Stimulated activated CD4-positive, alpha-beta T cell treated with anti-CD3 and anti-CD28 coated beads, Interleukin-12 subunit alpha, Interleukin-12 subunit beta, amount 100 ng/mL, for 48 hours (primary cell): Measurements from ENCODE around the gene FOXJ3.

Experiments
- DNase-seq, 3 donors: peaks; one replicate each; pipeline ENCODE4 v3.0.0-alpha.2; 2020; ENCODE audit warnings: low read depth in 2 of 3, low spot score in 1 of 3

Gene FOXJ3

DNA sequence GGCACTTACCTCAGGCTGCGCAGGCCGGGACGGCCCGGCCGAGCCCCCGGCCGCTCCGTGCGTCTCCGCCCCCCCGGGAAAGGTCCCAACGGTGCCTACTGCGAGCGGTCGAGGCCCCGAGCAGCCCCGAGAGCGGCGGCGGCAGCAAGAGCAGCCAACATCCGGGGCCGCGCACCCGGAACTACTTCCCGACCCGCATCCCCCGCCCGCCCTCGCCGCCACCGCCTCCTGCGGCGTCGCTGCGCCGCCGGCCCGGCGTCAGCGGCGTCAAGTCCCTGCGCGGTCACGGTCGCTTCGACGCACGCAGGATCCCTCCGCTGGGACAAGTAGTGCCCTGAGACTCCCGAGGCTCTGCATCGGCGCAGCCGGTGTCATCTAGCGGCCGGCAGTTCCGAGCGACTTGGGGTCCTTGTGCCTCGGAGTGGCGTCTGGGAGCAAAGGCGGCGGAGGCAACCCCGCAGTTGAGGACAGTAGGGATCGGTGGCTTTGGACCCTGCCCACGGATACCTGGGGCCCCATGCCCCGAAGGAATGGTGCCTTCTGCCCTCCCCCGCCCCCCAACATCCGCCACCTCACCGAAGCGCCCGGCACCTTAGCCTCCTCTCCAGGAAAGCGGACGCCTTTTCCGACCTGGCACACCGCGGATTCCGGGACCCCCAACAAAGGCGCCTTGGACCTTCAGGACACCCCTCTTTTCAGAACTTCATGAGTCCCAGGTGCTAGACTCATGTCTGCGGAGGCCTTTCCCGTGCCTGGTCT is at the start of gene FOXJ3:
Gene FOXJ3, minus strand, starts transcription at position 186 of the 759 bp plus-strand sequence. CDS start 24,142 bp downstream, outside the sequence.
- DNase-seq: peak; percentile 82 to 92 (median 91)

DNA sequence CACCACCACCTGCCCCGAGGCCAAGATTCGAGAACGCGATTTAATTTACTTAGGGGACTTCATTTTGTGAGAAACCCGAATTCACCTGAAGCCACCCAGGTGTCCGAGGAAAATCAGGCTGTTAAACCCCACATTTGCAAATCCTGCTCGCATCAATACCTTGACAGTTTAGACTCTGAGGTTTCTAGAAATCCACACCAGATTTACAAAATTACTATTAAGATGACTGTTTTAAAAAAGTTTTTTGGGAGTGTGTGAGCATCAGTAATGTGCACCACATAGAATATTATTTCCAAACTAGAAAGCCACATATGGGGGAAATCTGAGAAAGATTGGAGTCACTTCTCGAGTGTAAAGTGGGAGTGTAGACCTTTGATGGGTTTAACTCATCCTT is 46.2 kb upstream of the FOXJ3 start:
- DNase-seq: no peak

DNA sequence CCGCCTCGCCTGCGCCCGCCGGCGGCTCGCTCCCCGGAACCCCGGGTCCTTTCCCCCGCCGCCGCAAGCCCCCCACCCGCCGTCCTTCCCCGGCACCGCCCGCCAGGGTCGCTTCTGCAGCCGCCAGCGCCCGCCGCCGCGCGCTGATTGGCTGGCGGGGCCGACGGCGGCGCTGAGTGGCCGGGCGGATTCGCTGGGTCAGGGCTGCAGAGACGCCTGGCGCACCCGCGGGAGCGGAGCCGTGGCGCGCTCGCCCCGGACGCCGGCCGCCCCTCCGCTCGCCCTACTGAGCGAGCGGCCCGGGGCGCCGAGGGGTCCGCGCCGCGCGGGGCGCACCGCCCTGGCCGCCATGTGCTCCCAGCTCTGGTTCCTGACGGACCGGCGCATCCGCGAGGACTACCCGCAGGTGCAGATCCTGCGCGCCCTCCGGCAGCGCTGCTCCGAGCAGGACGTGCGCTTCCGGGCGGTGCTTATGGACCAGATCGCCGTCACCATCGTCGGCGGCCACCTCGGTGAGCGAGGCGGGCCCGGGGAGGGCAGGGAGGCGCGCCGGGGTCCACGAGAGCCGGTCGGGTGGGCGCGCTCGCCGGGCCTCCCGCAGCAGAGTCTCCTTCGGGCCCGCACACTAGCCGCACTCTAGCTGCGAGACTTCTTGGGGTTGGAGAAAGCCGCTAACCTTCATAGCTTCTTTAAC is 45.7 kb upstream of the FOXJ3 start, which contains the start of gene RIMKLA:
Gene RIMKLA, plus strand, starts transcription at position 207 of the 694 bp plus-strand sequence. Its CDS starts 143 bp downstream, at position 350.
- peak in 2 of 3 donors; percentile 25 to 47 for DNase-seq

DNA sequence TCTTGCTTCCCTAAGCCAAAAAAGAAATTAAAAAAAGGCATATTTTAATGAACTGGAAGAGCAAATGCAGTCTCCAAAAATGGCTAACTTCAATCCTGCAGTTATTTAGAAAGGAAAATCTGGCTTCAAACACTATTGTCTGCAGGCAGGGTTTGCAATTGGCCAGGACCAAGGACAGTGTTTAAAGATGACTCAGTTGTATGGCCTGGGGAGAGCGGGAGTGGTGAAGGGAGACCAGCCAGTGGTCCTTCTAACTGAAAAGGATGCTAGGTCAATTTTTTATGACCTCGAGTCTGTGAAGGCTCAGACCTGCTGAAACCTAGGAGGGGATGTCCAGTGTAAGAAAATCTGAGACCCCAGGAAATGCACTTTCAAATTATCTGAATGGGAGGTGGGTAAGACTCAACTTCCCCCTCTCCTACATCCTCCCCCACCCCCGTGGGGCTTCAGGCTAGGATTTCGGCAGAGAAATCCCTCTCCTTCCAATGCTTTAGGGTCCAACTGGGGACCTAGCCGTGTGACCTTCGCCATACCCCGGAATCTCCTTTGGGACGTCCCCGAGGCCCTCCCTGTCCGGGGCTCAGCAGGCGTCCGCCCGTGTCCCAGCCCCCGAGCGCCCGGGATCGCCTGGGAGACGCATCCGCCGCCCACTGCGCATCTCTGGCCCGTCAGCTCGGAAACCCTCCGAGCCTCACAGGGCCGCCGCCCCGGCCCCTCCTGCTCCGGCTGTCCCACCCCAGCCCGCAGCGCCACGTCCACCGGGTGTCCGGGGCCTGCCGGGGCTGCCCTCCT is 45.0 kb upstream of the FOXJ3 start:
- peak in 1 of 3 donors; percentile 9 for DNase-seq

DNA sequence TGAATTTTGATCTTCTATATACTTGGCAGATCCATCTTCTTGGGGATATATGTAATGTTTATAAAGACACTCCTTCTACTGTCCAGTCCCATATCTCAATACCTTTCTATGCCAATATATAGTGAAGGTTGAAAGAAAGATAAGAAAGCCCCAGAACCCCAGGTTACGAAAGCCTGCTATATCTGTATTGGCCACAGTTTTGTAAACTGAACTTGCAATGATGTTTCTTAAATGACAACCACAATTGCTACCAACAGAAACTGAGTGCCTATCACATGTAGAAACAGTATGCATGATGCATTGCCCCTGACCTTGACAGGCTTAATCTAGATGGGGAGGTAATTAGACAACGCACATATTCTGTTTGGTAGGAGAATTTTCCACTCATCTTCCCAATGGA is 37.8 kb upstream of the FOXJ3 start:
- no peak for DNase-seq

DNA sequence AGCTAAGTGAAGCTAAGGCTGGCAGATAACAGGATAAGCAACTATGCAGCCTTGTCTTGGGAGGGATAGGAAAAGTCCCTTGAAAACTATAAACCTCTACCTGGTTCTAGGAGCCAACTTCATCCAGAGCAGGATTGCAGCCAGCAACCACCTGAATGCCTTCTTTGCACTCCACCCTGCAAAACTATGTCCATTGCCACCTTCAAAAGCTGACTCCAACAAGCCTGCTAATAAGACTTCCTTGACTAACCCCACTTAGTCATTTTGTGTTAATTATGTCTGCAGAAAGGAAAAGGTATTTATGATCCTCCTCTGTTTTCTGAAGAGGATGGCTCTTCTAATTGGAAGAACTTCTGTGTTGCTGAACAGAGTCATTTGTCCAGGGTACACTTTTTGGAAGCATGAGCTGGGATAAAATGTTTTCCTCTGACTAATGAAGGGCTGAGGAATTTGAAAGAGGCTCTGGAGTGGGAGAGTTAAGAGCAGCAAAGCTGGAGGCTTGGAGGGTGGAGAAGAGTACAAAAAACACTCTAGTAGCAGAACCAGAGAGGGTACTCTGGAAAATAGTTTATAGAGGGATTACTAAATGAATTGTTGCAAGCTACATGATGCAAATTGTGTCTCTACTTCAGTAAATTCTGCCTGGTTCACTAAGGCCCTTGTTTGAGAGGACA is 36.0 kb upstream of the FOXJ3 start:
- DNase-seq: no peak

DNA sequence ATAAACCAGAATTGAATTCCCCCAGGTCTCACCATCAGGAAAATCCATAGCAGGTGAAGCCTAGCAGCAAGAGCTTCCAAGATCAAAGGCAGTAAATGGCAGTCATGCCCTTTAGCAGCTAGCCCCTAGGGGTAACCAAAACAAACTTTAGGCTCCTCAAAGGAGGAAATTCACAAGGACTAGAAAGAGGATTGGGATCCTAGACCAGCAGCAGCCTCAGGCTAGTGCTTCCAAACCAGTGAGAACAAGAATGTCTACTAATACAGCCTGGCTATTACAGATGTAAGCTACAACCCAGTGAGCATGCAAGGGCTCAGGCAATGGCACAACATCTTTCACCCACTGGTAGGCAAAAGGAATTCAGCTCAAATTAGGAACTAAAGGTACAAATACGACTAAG is 34.4 kb upstream of the FOXJ3 start:
- no peak for DNase-seq

DNA sequence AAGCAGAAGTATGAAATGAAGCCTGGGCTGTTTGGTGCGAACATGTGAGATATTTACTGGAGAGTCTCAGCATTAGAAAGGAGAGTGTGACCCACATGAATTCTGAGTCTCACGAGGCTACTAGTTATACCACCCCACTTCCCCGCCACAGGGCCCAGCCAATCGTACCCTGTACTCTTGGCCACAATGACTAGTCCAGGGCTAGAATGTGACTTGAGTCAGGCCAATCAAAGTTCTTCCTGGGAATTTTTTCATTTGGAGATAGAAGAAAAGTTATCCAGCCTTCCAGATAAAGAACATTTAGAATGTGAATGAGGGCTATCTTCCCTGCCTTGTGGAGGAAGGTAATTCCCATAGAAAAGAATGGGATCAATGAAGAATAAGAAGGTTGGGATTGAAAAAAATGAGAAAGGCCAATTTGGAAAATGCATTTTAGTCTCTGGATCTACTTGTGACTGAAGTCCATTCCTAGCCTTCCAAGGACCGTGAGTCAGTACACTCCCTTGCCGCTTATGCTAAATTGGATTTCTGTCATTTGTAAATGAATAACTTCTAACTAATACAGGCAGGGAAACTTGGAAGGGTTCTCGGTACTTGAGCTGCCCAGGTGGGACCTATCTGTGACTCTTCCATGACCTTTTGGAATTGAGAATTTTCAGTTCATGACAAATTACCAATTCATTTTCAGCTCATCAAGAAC is 33.2 kb upstream of the FOXJ3 start:
- DNase-seq: no peak

DNA sequence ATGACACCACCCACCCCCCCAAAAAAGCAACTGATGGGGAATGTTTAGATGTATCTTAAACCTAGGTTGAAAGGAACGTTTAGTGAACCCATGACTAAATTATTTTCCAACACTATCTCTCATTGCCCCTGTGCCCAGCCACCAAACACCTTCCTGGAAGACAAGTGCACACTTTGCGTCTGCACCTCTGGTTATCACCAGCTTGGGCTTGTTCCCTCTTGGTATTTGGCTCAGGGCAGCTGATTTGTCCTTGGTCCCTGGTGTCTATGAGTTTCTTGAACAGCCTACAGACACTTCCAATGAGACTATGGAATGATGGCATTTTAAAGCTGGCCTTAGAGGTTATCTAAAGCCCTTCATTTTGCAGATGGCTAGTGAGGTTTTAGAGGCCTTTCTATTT is 30.1 kb upstream of the FOXJ3 start:
- DNase-seq: no peak

DNA sequence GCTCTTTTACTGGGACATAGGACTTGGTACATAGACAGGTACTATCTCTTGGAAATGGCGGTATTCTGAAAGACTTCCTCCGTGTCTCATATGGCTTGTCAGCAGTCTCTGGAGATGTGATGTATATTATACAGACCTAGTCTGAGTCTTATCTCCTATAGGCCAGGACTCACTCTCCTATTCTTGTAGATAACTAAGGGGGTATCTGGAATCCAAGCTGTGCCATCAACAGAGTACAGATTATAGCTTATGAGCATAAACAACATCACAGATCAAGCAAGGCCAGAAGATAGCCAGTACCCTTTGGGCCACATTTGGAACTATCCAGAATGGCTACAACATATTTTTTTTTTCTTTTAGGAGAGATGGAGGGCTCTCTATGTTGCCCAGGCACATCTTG is 29.5 kb upstream of the FOXJ3 start:
- DNase-seq: no peak

DNA sequence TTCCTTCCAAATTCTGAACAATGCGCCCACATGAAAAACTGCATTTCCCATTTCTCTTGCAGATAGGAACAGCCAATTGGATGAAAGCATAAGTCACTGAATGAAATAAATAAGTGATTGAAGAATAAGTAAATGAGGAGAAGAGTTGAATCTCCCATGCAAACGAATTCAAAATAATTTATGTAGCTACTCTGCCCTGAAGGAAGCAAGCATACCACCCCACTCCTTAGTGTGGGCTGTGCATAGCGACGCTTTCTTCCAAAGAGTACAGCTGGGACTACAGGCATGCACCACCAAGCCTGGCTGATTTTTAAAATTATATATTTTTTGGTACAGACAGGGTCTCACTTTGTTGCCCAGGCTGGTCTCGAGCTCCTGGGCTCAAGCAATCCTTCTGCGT is 29.1 kb upstream of the FOXJ3 start:
- DNase-seq: no peak

DNA sequence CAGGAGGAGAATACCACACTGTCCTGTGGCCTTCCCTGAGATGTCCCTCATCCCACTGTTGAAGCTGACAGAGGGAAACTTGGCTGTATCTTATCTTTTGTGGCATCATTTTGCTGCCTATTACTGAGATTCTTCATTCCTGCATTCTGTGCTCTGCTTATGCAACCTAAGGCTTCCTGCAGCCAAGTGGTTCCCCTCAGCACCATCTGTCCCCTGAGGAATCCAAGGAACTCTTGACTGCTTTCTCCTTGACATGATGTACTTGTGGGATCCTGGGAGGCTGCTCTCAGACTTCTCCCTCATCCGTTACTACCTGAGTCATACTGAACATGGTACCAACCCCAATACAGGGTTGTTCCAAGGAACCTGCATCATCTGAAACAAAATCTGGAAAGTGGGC is 24.4 kb upstream of the FOXJ3 start:
- no peak for DNase-seq

DNA sequence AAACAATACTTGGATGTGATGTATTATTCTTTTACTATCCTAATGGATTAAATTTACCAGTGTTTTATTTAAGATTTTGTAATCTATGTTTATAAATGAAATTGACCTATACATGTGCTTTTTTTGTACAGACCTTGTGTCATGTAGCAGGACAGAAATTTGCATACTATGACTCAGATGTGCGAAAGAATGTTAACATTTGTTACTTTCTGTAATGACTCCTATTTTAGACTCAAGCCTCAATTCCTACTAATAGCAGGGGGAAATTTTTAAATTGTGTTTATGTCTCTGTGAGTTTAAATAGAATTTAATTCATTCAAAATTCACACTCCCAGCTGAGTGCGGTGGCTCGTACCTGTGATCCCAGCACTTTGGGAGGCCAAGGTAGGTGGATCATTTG is 23.8 kb upstream of the FOXJ3 start:
- no peak for DNase-seq

DNA sequence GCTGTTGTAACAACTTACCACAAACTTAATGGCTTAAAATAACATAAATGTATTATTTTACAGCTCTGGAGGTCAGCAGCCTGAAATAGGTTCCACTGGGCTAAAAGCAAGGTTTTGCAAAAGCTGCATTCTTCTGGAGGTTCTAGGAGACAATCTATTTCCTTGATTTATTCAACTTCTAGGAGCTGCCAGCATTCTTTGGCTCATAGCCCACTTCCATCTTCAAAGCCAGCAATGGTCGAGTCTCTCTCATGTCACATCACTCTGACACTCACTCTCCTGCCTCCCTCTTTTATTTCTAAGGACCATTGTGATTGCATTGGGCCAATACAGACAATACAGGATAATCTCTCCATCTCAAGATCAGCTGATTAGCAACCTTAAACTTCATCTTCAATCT is 15.1 kb upstream of the FOXJ3 start:
- DNase-seq: no peak

DNA sequence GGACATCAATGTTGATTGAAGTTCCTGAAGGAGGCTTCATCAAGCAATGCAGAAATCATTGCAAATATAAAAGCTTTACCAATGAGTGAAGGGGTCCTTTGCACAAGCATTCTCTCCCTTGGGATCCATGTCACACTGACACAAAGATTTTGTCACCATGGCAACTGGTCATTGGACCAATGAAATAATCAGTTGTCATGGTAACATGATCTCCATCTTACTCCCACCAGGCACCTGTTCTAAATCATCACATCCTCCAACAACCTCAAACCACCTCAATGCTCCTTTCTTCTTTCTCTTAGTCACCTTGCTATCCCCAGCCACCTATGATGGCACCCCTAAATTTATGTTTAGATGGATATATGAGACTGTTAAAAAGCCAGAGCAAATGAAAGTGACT is 13.5 kb upstream of the FOXJ3 start:
- no peak for DNase-seq

DNA sequence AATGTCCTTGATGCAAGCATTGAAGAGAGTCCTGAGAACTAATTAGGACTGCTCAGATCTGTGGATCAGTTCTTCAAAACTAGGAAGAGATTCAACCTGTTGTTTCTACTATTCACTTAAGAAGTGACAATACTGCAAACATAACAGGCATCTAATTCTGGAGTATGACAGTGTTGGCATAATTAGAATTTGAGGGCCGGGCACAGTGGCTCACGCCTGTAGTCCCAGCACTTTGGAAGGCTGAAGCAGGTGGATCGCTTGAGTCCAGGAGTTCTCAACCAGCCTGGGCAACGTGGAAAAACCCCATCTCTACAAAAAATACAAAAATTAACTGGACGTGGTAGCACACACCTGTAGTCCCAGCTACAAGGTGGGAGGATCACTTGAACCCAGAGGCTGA is 8.0 kb upstream of the FOXJ3 start:
- DNase-seq: no peak

DNA sequence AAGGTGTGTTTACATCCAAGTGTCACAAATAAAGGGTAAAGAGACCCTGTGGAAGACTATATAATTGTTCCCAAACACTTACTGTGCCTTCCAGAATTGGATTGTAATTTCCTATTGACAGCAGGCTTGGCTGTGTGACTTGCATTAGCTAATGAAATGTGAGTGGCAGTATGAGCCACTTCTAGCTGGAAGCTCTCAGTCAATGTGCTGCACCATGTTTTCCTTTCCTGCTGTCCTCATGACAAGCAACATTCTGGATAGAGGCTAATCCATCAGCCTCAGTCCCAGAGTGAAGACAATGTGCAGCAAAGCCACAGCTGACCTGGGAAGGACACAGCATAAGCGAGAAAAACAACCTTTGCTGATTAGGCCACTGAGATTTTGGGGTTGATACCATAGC is 5.9 kb upstream of the FOXJ3 start:
- no peak for DNase-seq

DNA sequence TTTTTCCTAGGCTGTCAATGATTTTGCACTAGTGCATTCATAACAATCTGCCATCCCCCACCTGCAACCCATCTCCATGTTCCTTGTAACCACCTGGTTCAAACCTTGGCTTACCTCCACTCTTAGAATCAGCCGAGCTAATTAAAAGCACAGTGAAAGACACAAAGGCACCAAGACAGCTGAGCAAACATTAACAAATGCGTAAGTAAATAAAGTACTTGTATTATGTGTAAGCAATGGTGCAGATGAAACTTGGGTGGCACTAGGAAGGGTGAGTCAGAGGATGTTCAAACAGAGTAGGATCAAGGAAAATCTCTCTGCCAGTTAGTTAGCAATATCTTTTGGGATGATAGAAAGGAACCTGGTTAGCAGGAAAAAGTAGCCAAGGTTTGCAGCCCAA is 5.1 kb upstream of the FOXJ3 start:
- DNase-seq: no peak

DNA sequence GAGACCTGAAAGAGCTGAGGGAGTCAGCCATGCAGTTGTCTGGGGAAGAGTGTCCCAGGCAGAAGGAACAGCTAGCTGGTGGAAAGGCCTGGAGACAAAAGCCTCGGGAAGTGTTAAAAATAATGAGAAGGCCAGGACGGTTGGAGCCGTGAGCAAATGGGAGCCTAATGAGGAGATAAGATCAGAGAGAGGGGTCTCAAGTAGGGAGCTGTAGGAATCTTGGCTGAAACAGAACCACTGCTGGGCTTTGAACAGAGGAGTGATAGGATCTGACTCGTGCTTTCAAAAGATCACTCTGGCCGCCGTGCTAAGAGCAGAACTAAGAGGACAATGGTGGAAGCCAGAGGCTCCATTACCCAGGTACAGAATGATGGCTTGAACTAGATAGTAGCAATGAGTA is 1.9 kb upstream of the FOXJ3 start:
- DNase-seq: no peak

DNA sequence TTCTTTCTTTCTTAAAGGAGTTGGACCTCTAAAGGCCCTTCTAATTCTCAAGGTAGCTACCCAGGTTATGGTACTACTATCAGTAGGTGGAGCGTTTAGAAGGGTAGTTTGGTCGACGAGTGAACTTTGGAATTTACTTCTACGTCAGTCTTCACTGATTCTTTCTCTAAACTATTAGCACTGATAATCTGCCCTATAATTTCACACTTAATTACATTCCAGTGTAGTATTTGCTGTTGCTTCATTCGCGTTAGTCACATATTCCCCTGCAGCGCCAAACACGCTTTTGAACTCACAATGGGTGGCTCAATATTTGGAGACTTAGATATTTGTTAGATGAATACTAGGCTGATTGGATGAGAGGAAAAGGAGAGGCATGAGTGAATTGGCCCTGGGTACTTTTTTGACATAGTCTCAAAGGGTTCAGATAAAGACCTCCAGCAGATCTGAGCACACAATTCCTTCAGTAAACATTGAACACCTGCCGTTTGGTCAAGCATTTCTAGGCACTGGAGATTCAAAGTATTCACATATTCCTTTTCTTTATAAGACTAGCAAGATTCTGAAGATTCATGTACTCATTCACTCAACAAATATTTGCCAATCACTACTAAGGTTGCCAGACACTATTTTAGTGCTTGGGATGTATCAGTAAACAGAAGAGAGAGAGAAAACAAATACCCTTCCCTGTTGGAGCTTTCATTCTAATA is 929 bp upstream of the FOXJ3 start:
- no peak for DNase-seq
